GM12873 (cell line): ENCODE results near the gene RIC3.

Source experiments
- CTCF ChIP-seq: IDR thresholded peaks from 2 replicates; pipeline ENCODE4 v1.5.1; 2012; ENCODE audit warnings: low read depth, mild to moderate bottlenecking, moderate library complexity, low read length, control low read depth; ENCODE audit not compliant: insufficient read depth; ENCODE audit errors: missing control alignments

RIC3 gene

GRCh38 chr11:8060146-8060719 is 108.6 kb downstream of the RIC3 start:
- TF ChIP-seq CTCF: no peak

GRCh38 chr11:8059571-8060011 is 109.2 kb downstream of the RIC3 start:
- no peak for TF ChIP-seq CTCF

- no peak for TF ChIP-seq CTCF
These were observed 109.8 kb downstream of the RIC3 start for GRCh38 chr11:8059030-8059429.

GRCh38 chr11:8058216-8058615 is 110.6 kb downstream of the RIC3 start:
- TF ChIP-seq CTCF: no peak

GRCh38 chr11:8056810-8057463 is 111.9 kb downstream of the RIC3 start:
- TF ChIP-seq CTCF: no peak
